C4-2B (cell line): Measurements from ENCODE around the gene CFAP74.

Source experiments
- H3K27ac ChIP-seq: fragments of 450-650 bp; 2 replicates; pipeline ENCODE4 v1.5.1; 2017
- CTCF ChIP-seq: fragments of 450-650 bp; conservative IDR thresholded peaks from 2 replicates; pipeline ENCODE4 v1.5.1; 2017; ENCODE audit warnings: mild to moderate bottlenecking
- ZFX ChIP-seq: fragments of 450-650 bp; IDR thresholded peaks from 2 replicates; pipeline ENCODE4 v1.6.1; 2017

The CFAP74 gene

GRCh38 chr1:1906185-1907097 is 97.1 kb downstream of the CFAP74 start:
- TF ChIP-seq ZFX (no peak), CTCF (peak; percentile 98)

GRCh38 chr1:1903224-1903623 is 100.4 kb downstream of the CFAP74 start:
- TF ChIP-seq ZFX (no peak), CTCF (no peak)
- H3K27ac ChIP-seq: no peak overlapping the region

More at GRCh38 chr1:1906185-1907097, 97.1 kb downstream of the CFAP74 start:
- peak overlapping the region; percentile 86 for H3K27ac ChIP-seq

GRCh38 chr1:1901641-1902294 is 101.8 kb downstream of the CFAP74 start:
- H3K27ac ChIP-seq: no peak overlapping the region
- TF ChIP-seq CTCF (no peak), ZFX (no peak)

- TF ChIP-seq CTCF (no peak), ZFX (no peak)
Observed at GRCh38 chr1:1900883-1901640, 102.5 kb downstream of the CFAP74 start.

GRCh38 chr1:1899967-1900327 is 103.6 kb downstream of the CFAP74 start:
- no peak overlapping the region for H3K27ac ChIP-seq
- TF ChIP-seq ZFX (no peak), CTCF (no peak)

More at GRCh38 chr1:1900883-1901640, 102.5 kb downstream of the CFAP74 start:
- no peak overlapping the region for H3K27ac ChIP-seq

- TF ChIP-seq CTCF: no peak
- no peak for TF ChIP-seq ZFX
- H3K27ac ChIP-seq: no peak overlapping the region
Observed at GRCh38 chr1:1899266-1899966, 104.2 kb downstream of the CFAP74 start.
